ENCODE measurements around the gene TBC1D32. TPM values are rescaled to one million over a fixed set of nuclear protein-coding genes. Genes with fewer than 3 reads are reported as not detected.
"Not testable (repeated sequence)": the region's sequence is repeated elsewhere in the genome, so short reads cannot be mapped to it uniquely, and the experiment has no call there.

TBC1D32 gene
- total RNA-seq, 1 donor from 2014 or later: 4.1 TPM

DNA sequence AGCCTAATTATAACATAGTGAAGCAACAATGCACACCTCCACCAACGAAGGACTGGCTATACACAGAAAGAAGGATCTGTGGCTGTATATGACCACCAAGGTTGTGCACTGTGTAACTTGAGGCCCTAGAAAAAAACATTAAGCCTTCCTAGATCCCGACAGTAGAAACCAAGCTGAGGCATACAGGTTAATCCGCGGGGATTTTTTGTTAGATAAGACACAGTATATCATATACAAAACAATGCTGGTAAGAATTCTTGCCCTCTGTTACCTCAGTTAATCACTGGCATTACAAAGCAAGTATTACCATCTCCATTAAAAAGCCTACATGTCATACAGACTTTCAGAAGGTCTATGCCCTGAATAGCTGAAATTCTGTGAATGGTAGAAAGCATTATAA lies 228.8 kb downstream of the TBC1D32 start:
- Histone ChIP-seq H3K4me3 (ENCODE audit: low read depth, low read length) (no peak overlapping the region), H3K36me3 (ENCODE audit: control insufficient read depth, insufficient read depth, low read length) (no peaks in the 10 kb centered on the region), H3K27me3 (ENCODE audit: control insufficient read depth, insufficient read depth, low read length) (no peaks in the 10 kb centered on the region)
- no peak for DNase-seq (ENCODE audit: low read depth)
- no peak for TF ChIP-seq CTCF (IDR thresholded peaks at IDR 0.05; ENCODE audit: insufficient read depth, low read length, poor library complexity, severe bottlenecking)

DNA sequence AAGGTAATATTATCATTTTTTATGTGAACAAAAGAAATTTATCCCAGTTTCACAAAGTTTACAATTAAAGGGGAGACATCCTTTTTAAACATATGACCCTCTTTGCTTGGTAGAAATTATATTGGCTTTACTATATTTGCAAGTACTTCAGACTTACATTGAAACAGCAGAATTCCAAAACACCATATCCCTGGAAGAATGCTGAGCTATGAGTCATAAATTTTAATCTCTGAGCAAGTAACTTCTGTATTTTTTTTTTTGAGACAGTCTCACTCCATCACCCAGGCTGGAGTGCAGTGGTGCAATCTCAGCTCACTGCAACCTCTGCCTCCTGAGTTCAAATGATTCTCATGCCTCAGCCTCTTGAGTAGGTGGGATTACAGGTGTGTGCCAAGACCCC lies 240.4 kb downstream of the TBC1D32 start:
- Histone ChIP-seq H3K27me3 (ENCODE audit: control insufficient read depth, insufficient read depth, low read length) (no peaks in the 10 kb centered on the region), H3K4me3 (ENCODE audit: low read depth, low read length) (no peak overlapping the region), H3K36me3 (ENCODE audit: control insufficient read depth, insufficient read depth, low read length) (no peaks in the 10 kb centered on the region)
- no peak for DNase-seq (ENCODE audit: low read depth)
- no peak for TF ChIP-seq CTCF (IDR thresholded peaks at IDR 0.05; ENCODE audit: insufficient read depth, low read length, poor library complexity, severe bottlenecking)

DNA sequence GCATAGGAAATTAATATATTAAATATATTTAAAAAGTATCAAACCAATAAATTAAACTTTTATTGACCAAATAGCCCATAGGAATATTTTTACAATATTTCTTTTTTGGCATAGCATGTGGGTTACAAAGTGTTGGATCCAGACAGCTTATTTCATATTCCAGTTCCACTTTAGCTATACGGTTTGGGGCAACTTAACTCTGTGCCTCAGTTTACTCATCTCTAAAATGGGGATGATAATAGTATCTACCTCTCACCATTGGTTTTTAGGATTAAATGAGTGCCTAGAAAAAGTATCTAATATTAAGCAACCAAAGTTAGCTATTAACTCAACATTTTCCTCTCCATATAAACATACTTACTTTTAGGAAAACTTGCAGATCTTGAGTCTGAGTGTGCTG lies 243.8 kb downstream of the TBC1D32 start:
- H3K27me3 ChIP-seq (ENCODE audit: control insufficient read depth, insufficient read depth, low read length): no peaks in the 10 kb centered on the region
- TF ChIP-seq CTCF (IDR thresholded peaks at IDR 0.05; ENCODE audit: insufficient read depth, low read length, poor library complexity, severe bottlenecking): no peak
- no peak for DNase-seq (ENCODE audit: low read depth)
- H3K36me3 ChIP-seq (ENCODE audit: control insufficient read depth, insufficient read depth, low read length): no peaks in the 10 kb centered on the region
- no peak overlapping the region for H3K4me3 ChIP-seq (ENCODE audit: low read depth, low read length)

- no peak for TF ChIP-seq CTCF (IDR thresholded peaks at IDR 0.05; ENCODE audit: insufficient read depth, low read length, poor library complexity, severe bottlenecking)
- DNase-seq (ENCODE audit: low read depth): no peak
- Histone ChIP-seq H3K36me3 (ENCODE audit: control insufficient read depth, insufficient read depth, low read length) (no peaks in the 10 kb centered on the region), H3K4me3 (ENCODE audit: low read depth, low read length) (no peak overlapping the region), H3K27me3 (ENCODE audit: control insufficient read depth, insufficient read depth, low read length) (no peaks in the 10 kb centered on the region)
These were observed 247.4 kb downstream of the TBC1D32 start for GRCh38 chr6:121086876-121087275.

- TF ChIP-seq CTCF (IDR thresholded peaks at IDR 0.05; ENCODE audit: insufficient read depth, low read length, poor library complexity, severe bottlenecking): no peak
- no peak for DNase-seq (ENCODE audit: low read depth)
- H3K4me3 ChIP-seq (ENCODE audit: low read depth, low read length): no peak overlapping the region
- H3K27me3 ChIP-seq (ENCODE audit: control insufficient read depth, insufficient read depth, low read length): no peaks in the 10 kb centered on the region
- H3K36me3 ChIP-seq (ENCODE audit: control insufficient read depth, insufficient read depth, low read length): no peaks in the 10 kb centered on the region
These were observed 258.2 kb downstream of the TBC1D32 start for GRCh38 chr6:121076119-121076518.

DNA sequence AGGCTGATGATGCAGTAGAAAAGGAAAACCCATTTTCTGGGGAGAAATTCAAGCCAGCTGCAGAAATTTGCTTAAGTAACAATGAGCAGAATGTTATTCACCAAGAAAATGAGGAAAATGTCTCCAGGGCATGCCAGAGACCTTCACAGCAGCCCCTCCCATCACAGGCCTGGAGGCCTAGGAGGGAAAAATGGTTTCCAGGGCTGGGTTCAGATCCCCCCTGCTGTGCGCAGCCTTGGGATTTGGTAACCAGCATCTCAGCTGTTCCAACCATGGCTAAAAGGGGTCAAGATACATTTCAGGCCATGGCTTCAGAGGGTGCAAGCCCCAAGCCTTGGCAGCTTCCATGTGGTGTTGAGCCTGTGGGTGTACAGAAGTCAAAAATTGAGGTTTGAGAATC lies 265.5 kb downstream of the TBC1D32 start:
- DNase-seq (ENCODE audit: low read depth); H3K4me3 ChIP-seq (ENCODE audit: low read depth, low read length); H3K36me3 ChIP-seq (ENCODE audit: control insufficient read depth, insufficient read depth, low read length); H3K27me3 ChIP-seq (ENCODE audit: control insufficient read depth, insufficient read depth, low read length): not testable (repeated sequence)

All from kidney epithelial cell (primary cell).